Erythroblast (primary cell): ENCODE data around the gene GORAB.

Experiments
- GATA1 ChIP-seq: IDR thresholded peaks from 2 replicates; pipeline ENCODE4 v1.6.1; 2011; ENCODE audit warnings: low read depth, mild to moderate bottlenecking, control low read depth, low read length, moderate library complexity
- POLR2A ChIP-seq: IDR thresholded peaks from 2 replicates; pipeline ENCODE4 v1.6.1; 2011; ENCODE audit warnings: mild to moderate bottlenecking, low read length

- no peak for TF ChIP-seq POLR2A
- TF ChIP-seq GATA1: no peak
Measured at GRCh38 chr1:170599033-170599432, 67.1 kb downstream of the GORAB start.
